Measurements from ENCODE around the gene CIC. TPM values are rescaled to one million over a fixed set of nuclear protein-coding genes. Genes with fewer than 3 reads are reported as not detected.

CIC gene
- total and polyA plus RNA-seq, 2 of the 13 experiments (the other 11 are each of a cell fraction or from before 2014, with no cell fraction given), result 5.9 to 8.0 TPM

DNA sequence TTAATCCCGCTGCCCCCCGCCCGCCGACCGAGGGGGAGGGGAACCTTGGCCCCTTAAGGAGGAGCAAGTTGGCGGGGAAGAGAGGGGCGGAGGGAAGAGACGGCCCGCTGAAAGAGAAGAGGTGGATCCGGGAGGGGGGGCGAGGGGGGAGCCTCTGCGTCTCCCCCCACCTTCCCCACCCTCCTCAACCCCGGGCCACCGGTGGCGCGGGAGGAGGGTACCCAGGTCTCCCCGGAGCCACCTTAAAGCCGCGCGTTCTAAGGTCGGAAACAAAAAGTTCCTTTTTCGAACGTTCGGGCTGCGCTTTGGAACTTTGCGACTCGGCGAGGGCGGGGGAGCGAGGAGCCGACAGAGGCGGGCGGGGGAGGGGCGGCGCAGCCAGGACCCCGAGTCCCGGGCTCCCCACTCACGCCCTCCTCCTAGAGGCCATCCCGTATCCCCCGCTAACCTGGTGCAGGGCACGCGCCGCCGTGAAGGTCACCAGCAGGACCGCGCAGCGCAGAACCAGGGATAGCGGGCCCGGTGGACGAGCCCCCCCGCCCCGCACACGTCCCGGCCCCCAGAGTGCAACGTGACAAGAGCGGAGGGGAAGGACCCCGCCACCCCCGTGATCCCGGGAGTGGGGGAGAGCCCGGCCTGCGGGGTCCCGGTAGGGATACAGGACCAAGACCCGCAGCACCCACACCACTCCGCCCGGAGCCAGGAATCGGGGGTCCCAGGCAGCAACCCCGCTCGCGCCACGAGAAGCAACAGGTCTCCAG is 14.8 kb upstream of the CIC start (continued):
- TF ChIP-seq GABPA (IDR thresholded peaks at IDR 0.05; ENCODE audit: low read depth, low read length) (no peak), GABPA (CRISPR knock-in tag; IDR thresholded peaks at IDR 0.05; ENCODE audit: low read depth) (no peak), PRDM15 (CRISPR knock-in tag; IDR thresholded peaks at IDR 0.05) (no peak), SMARCE1 (IDR thresholded peaks at IDR 0.05; ENCODE audit: borderline replicate concordance) (no peak), TAF1 (CRISPR knock-in tag; IDR thresholded peaks at IDR 0.05) (no peak; the same call in 1 of the 2 replicates), MEIS1 (CRISPR knock-in tag; IDR thresholded peaks at IDR 0.05; ENCODE audit: borderline replicate concordance) (peak; percentile 69; the same call in 1 of the 2 replicates), TP53 (CRISPR knock-in tag; conservative IDR thresholded peaks at IDR 0.05) (no peak), ZNF296 (CRISPR knock-in tag; conservative IDR thresholded peaks at IDR 0.05) (0 out of 2 replicates have a peak, but pooled peaks have one; percentile 25), HNF4A (CRISPR knock-in tag; IDR thresholded peaks at IDR 0.05) (peak; percentile 70), MTA3 (CRISPR knock-in tag; IDR thresholded peaks at IDR 0.05) (no peak)
